Coronary artery (tissue), 2 donors: ENCODE data around the gene AMZ1.

Experiments
- DNase-seq: peaks from one replicate; pipeline ENCODE4 v3.0.0-alpha.2; 2017; ENCODE audit warnings: low spot score
- H3K27ac ChIP-seq, 2 donors: fragments of 200-600 bp; sonication (generic); one replicate each; pipeline ENCODE4 v1.5.1; 2016 to 2019
- H3K4me3 ChIP-seq: fragments of 200-600 bp; sonication (generic); 2 replicates; pipeline ENCODE4 v1.5.1; 2016; ENCODE audit warnings: mild to moderate bottlenecking, moderate library complexity
- TF ChIP-seq, protein P1 (sequence below): fragments of 200-600 bp; sonication (generic); IDR thresholded peaks from one replicate; pipeline ENCODE4 v1.5.1; 2019; ENCODE audit warnings: antibody characterized with exemption

The AMZ1 gene

DNA sequence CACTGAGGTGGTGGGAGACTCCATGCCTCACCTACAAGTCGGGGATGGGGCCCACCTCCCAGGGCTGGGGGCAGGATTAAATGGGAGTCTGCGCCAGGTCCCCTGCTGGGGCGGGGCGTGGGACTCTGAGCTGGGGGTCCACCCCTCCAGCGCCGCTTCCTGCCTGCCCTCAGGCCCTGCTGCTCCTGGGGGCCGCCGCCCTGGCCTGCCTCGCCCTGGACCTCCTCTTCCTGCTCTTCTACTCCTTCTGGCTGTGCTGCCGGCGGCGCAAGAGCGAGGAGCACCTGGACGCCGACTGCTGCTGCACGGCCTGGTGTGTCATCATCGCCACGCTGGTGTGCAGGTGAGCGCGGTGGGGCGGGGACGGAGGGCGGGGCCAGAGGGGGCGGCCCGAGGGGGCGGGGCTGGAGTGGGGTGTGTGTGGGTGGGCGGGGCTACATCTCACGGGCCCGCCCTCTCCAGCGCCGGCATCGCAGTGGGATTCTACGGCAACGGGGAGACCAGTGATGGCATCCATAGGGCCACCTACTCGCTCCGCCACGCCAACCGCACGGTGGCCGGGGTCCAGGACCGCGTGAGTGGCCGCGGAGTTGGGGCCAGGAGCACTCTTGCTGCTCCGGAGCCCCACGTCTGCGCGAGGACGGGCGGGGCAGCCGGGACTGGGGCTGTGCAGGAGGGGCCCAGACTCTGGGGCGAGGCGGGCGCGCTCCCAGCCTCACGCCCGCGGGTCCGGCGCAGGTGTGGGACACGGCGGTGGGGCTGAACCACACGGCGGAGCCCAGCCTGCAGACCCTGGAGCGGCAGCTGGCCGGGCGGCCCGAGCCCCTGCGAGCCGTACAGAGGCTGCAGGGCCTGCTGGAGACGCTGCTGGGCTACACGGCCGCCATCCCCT, 41.1 kb upstream of the AMZ1 start:
- TF ChIP-seq, protein P1, sequence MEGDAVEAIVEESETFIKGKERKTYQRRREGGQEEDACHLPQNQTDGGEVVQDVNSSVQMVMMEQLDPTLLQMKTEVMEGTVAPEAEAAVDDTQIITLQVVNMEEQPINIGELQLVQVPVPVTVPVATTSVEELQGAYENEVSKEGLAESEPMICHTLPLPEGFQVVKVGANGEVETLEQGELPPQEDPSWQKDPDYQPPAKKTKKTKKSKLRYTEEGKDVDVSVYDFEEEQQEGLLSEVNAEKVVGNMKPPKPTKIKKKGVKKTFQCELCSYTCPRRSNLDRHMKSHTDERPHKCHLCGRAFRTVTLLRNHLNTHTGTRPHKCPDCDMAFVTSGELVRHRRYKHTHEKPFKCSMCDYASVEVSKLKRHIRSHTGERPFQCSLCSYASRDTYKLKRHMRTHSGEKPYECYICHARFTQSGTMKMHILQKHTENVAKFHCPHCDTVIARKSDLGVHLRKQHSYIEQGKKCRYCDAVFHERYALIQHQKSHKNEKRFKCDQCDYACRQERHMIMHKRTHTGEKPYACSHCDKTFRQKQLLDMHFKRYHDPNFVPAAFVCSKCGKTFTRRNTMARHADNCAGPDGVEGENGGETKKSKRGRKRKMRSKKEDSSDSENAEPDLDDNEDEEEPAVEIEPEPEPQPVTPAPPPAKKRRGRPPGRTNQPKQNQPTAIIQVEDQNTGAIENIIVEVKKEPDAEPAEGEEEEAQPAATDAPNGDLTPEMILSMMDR: no peak
- Histone ChIP-seq H3K27ac (no peak overlapping the region), H3K4me3 (no peak overlapping the region)
- no peak for DNase-seq

DNA sequence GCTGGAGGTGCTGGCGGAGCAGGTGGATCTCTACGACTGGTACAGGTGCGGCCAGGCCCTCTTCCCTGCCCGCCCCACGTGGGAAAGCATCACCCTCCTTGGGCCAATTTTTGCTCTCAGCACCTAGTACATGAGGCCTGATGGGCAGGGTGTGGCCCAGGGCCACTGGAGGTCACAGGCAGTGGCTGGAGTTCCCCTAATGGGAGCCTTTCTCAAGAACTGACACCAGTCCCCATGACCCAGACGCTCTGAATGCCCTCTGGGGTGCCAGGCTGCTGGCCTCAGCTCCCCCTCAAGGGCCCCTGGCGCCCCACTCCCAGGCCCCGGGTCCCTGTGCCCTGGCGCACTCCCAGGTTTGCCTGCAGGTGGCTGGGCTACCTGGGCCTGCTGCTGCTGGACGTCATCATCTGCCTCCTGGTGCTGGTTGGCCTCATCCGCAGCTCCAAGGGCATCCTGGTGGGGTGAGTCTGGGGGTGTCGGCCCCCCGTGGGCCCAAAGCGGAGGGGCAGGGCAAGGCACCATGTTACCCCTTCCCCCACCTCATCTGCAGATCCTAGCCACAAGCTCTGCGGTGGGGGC, 40.3 kb upstream of the AMZ1 start:
- TF ChIP-seq, protein P1: no peak

DNA sequence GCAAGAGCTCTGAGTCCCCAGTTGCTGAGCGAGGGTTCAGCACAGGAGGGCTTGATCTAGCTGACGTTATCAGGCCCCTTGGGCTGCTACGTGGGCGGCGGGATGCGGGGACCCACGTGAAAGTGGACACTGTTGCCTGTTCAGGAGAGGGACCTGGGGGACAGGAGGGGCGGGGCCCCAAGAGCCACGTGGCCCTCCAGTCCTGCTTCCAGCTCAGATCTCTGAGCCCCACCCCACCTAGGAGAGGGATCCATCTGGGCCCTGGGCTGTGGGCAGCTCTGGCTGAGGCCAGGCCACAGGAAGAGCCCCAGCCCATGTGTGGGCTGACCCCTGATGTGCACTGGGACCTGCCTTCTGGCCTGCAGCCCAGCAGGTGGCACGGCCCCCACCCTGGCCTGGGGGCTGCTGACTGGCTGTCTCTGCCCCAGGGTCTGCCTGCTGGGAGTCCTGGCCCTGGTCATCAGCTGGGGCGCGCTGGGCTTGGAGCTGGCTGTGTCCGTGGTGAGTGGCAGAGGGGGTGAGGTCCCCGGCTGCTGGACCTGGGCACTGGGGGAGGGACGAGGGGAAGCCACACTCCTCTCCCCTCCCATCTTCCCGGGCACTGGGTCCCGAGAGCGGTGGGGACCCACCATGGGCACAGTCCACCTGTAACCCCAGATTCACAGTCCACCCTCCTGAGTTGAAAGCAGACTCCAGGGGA, 38.7 kb upstream of the AMZ1 start:
- DNase-seq: no peak
- TF ChIP-seq, protein P1: no peak
- H3K4me3 ChIP-seq: no peak overlapping the region
- H3K27ac ChIP-seq: no peak overlapping the region

More for the DNA sequence above, 40.3 kb upstream of the AMZ1 start:
- DNase-seq: no peak
- Histone ChIP-seq H3K27ac (no peak overlapping the region), H3K4me3 (no peak overlapping the region)

DNA sequence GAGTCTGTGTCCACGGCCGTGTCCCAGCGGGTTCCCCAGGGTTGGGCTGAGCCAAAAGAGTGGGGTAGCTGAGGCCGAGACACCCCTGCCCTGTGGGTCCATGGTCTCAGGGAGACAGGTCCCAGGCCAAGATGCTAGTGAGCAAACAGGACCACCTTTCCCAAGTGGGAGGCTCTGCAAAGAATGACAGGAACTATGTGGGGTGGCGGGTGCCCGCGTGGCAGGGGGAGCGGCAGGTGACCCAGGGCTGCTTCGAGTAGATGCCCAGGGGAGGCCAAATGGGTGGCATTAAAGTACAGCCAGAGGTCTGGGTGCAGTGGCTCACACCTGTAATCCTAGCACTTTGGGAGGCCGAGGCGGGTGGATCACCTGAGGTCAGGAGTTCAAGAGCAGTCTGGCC, 38.0 kb upstream of the AMZ1 start:
- no peak overlapping the region for H3K27ac ChIP-seq
- TF ChIP-seq, protein P1: no peak
- no peak overlapping the region for H3K4me3 ChIP-seq
- no peak for DNase-seq

DNA sequence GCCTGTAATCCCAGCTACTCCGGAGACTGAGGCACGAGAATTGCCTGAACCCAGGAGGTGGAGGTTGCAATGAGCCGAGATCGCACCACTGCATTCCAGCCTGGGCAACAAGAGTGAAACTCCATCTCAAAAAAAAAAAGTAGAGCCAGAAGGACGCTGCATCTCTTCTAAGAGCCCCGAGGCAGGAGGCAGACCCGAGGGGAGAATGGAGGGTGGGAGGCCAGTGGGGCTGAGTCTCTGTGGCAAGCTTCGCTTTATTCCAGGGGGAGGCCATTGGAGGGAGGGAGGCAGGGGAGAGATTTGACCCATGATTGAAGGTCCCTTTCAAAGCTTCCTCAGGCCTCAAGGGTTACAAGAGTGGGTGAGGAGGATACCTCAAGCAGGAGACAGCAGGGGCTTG, 37.6 kb upstream of the AMZ1 start:
- no peak for DNase-seq
- Histone ChIP-seq H3K27ac (no peak overlapping the region), H3K4me3 (no peak overlapping the region)
- TF ChIP-seq, protein P1: no peak

DNA sequence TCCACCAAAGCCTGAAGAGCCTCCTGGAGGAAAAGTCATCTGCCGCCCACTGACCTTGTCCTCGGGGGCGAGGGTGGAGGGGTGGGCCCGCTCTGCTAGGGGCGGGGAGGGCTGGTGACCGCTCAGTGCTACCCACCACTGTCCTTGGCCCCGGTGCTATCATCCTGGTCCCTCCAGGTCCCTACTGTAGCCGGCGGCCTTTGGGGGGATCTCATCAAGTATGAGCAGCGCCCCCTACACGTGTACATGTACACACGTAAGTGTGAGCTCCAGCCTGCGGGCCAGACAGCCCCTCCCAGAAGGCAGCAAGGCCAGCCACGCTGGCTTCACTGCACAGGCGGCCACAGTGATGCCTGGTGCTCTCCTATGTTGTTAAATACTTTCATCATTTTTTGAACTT, 36.7 kb upstream of the AMZ1 start:
- H3K27ac ChIP-seq: no peak overlapping the region
- TF ChIP-seq, protein P1: no peak
- DNase-seq: no peak
- H3K4me3 ChIP-seq: no peak overlapping the region
